ENCODE measurements around the gene XRCC4. TPM values are rescaled to one million over a fixed set of nuclear protein-coding genes. Genes with fewer than 3 reads are reported as not detected.

Gene XRCC4
- total and polyA plus RNA-seq, 9 of the 15 experiments (the other 6 are each of a cell fraction or from before 2014, with no cell fraction given), result 13.6 to 61.6 (median 22.4) TPM

- Histone ChIP-seq H3K27me3 (ENCODE audit: control insufficient read depth in 2 of 2, insufficient read depth in 2 of 2, low read length in 2 of 2) (no peaks in the 10 kb centered on the region), H3K9ac (ENCODE audit: insufficient read depth in 1 of 2, low read depth in 2 of 2, low read length in 2 of 2) (no peak overlapping the region), H3K36me3 (ENCODE audit: control insufficient read depth, insufficient read depth, low read length) (no peaks in the 10 kb centered on the region), H3K4me2 (ENCODE audit: insufficient read depth, low read length) (no peak overlapping the region), H3K9me1 (ENCODE audit: control insufficient read depth, insufficient read depth, low read length) (no peaks in the 10 kb centered on the region), H3K9me3 (replicated peaks; ENCODE audit: control insufficient read depth, insufficient read depth, low read depth, low read length) (no peaks in the 10 kb centered on the region), H3K4me1 (replicated peaks in 1 of 2; ENCODE audit: control insufficient read depth in 2 of 2, insufficient read depth in 2 of 2, low read length in 2 of 2) (no peaks in the 10 kb centered on the region), H3K79me2 (ENCODE audit: control insufficient read depth, insufficient read depth, low read length) (no peaks in the 10 kb centered on the region), H3K4me3 (no peak overlapping the region), H4K20me1 (replicated peaks; ENCODE audit: control insufficient read depth, insufficient read depth, low read length) (no peaks in the 10 kb centered on the region), H2AFZ (ENCODE audit: low read depth, low read length) (no peak overlapping the region), H3K27ac (ENCODE audit: extremely low read depth, low read depth, low read length) (no peak overlapping the region)
- DNase-seq (ENCODE audit: extremely low read depth in 1 of 4, low spot score in 3 of 4) (no peak), ATAC-seq (no peak), FAIRE-seq (no peak)
- no TSS peak for BruUV-seq (replicated peaks)
- TF ChIP-seq GMEB1 (CRISPR knock-in tag; IDR thresholded peaks at IDR 0.05) (no peak), HDAC6 (IDR thresholded peaks at IDR 0.05; ENCODE audit: low read depth, low read length) (no peak), ZHX1 (conservative IDR thresholded peaks at IDR 0.05; ENCODE audit: low read length) (no peak), RHOXF2B (CRISPR knock-in tag; conservative IDR thresholded peaks at IDR 0.05) (no peak), PATZ1 (CRISPR knock-in tag; IDR thresholded peaks at IDR 0.05; ENCODE audit: borderline replicate concordance) (no peak), SETDB1 (IDR thresholded peaks at IDR 0.05; ENCODE audit: low read length) (no peak)
- in situ Hi-C loops (cut with MboI) (no loop called here), intact Hi-C loops (cut with micrococcal nuclease) (no loop called here)
- ChIA-PET CTCF (ENCODE audit: low intra/inter-chr PET ratio) (no interaction called here), POLR2A (no interaction called here)
These were observed 68.6 kb downstream of the XRCC4 start for GRCh38 chr5:83145882-83146331.
